K562 (cell line): ENCODE data around the gene STIM1. TPM values are rescaled to one million over a fixed set of nuclear protein-coding genes. Genes with fewer than 3 reads are reported as not detected.

ENCODE experiments used
- E2F8 ChIP-seq: fragments of 450-650 bp; IDR thresholded peaks from 2 replicates; pipeline ENCODE4 v1.7.1; 2018; ENCODE audit warnings: mild to moderate bottlenecking, low read depth; ENCODE audit not compliant: partially characterized antibody
- FOXP4 ChIP-seq: sonication (generic); formaldehyde crosslinking; IDR thresholded peaks from 2 replicates; pipeline ENCODE4 v1.8.0; 2022; ENCODE audit warnings: mild to moderate bottlenecking, missing genetic modification reagents, borderline replicate concordance
- ZNF384 ChIP-seq: IDR thresholded peaks from 2 replicates; pipeline ENCODE4 v1.6.1; 2012; ENCODE audit warnings: low read depth, low read length, improper control_type of control experiment
- polyA plus RNA-seq, 8 experiments: library from polyadenylated mRNA; depleted of rRNA in 4 of 8; stranded (reverse) in 5 of 8; unstranded in 3 of 8; fragments of >200 nt; fragmentation: Nextera tagmentation in 2 of 8; fragmentation: Illumina TruSeq in 1 of 8; extraction: Ambion mirVana in 2 of 8; extraction: Trizol in 1 of 8; gene quantifications; 2 replicates each; pipeline versions ENCODE4 v1.2.1 to v1.2.3, GENCODE V29; 2011 to 2014; ENCODE audit warnings: inconsistent platforms in 1 of 8, missing spikeins in 1 of 8
- total RNA-seq, 7 experiments: library from RNA; depleted of rRNA in 6 of 7; stranded (reverse); fragments of >200 nt in 6 of 7; fragmentation: Illumina TruSeq in 2 of 7; extraction: Trizol in 2 of 7; gene quantifications; 2 replicates each; pipeline versions ENCODE4 v1.2.1 to v1.2.3, GENCODE V29; 2011 to 2021; ENCODE audit warnings: low replicate concordance in 1 of 7
- TF ChIP-seq, protein P1 (sequence below): sonication (generic); IDR thresholded peaks from 2 replicates; pipeline ENCODE4 v1.6.1; 2016

The STIM1 gene
- total and polyA plus RNA-seq, 9 of the 15 experiments (the other 6 are each of a cell fraction or from before 2014, with no cell fraction given) = 7.7 to 50.5 (median 22.5) TPM

DNA sequence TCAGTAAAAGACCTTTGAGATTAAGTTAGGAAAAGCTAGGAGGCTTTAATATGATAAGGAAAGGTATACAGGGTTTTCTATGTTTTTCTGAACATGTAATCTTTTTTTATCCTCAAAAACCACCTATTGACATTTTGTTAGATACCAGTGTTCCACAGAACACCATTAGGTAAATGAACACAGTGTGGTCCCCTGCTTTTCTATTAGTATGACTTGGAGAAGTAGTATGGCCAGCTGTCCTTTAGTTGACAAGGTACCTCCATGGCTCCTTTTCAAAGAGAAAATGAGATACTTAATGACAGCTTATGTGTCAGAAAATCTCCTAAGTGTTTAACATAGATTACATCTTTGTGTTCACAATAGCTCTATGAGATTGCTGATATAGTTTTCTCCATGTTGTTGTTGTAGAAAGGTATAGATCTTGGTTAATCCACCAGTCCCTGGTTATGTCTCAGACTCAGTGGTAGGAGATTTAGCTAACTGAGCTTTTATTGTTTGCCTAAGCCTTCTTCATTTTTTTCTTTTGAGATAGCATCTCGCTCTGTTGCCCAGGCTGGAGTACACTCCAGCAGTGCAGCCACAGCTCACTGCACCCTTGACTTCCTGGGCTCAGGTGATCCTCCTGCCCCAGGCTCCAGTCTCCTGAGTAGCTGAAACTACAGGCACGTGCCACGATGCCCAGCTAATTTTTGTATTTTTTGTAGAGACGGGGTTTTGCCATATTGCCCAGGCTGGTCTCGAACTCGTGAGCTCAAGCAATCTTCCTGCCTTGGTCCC lies 46.0 kb downstream of the STIM1 start (continued):
- TF ChIP-seq E2F8 = no peak
- TF ChIP-seq, protein P1, sequence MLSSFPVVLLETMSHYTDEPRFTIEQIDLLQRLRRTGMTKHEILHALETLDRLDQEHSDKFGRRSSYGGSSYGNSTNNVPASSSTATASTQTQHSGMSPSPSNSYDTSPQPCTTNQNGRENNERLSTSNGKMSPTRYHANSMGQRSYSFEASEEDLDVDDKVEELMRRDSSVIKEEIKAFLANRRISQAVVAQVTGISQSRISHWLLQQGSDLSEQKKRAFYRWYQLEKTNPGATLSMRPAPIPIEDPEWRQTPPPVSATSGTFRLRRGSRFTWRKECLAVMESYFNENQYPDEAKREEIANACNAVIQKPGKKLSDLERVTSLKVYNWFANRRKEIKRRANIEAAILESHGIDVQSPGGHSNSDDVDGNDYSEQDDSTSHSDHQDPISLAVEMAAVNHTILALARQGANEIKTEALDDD = peak; percentile 58; the same call in 1 of the 2 replicates
- 0 out of 2 replicates have a peak, but pooled peaks have one; percentile 22 for TF ChIP-seq ZNF384
- 0 out of 2 replicates have a peak, but pooled peaks have one; percentile 23 for TF ChIP-seq FOXP4 (CRISPR knock-in tag)
